Epithelial cell of proximal tubule (primary cell): Measurements from ENCODE around the gene CDHR3. TPM values are rescaled to one million over a fixed set of nuclear protein-coding genes. Genes with fewer than 3 reads are reported as not detected.

ENCODE experiments used
- DNase-seq: peaks from one replicate; pipeline ENCODE4 v3.0.0-alpha.2; 2011; ENCODE audit warnings: low read depth
- H3K4me3 ChIP-seq: 2 replicates; pipeline ENCODE4 v1.5.1; 2011; ENCODE audit warnings: low read depth, mild to moderate bottlenecking, low read length
- CTCF ChIP-seq: conservative IDR thresholded peaks from 2 replicates; pipeline ENCODE4 v1.5.1; 2012; ENCODE audit warnings: low read depth, mild to moderate bottlenecking, low read length
- total RNA-seq: library from RNA; depleted of rRNA; stranded (reverse); fragments of >200 nt; gene quantifications from 2 replicates; pipeline ENCODE4 v1.2.3, GENCODE V29; 2015

Gene CDHR3
- total RNA-seq, 1 donor from 2014 or later: 0.17 TPM

- TF ChIP-seq CTCF: peak; percentile 39
- no peak overlapping the region for H3K4me3 ChIP-seq
- no peak for DNase-seq
Measured at GRCh38 chr7:106053109-106053508, 90.0 kb downstream of the CDHR3 start.

- H3K4me3 ChIP-seq: no peak overlapping the region
- no peak for DNase-seq
- no peak for TF ChIP-seq CTCF
Measured at GRCh38 chr7:106054156-106054910, 91.3 kb downstream of the CDHR3 start.

- no peak for TF ChIP-seq CTCF
- H3K4me3 ChIP-seq: no peak overlapping the region
Measured at GRCh38 chr7:106054971-106055532, 92.0 kb downstream of the CDHR3 start.

GRCh38 chr7:106056513-106057203, 93.6 kb downstream of the CDHR3 start:
- DNase-seq: no peak
- peak; percentile 92 for TF ChIP-seq CTCF

More at GRCh38 chr7:106054971-106055532, 92.0 kb downstream of the CDHR3 start:
- DNase-seq: no peak

GRCh38 chr7:106057204-106057961, 94.3 kb downstream of the CDHR3 start:
- DNase-seq: no peak
- TF ChIP-seq CTCF: no peak
- H3K4me3 ChIP-seq: no peak overlapping the region

More at GRCh38 chr7:106056513-106057203, 93.6 kb downstream of the CDHR3 start:
- H3K4me3 ChIP-seq: no peak overlapping the region

GRCh38 chr7:106057962-106058927, 95.2 kb downstream of the CDHR3 start:
- TF ChIP-seq CTCF: peak; percentile 2
- H3K4me3 ChIP-seq: no peak overlapping the region
- no peak for DNase-seq
